Measurements from ENCODE around the gene NUMA1.

The NUMA1 gene

GRCh38 chr11:72012897-72013721 is 67.2 kb downstream of the NUMA1 start:
- no peak for DNase-seq

- DNase-seq, result no peak
Measured at GRCh38 chr11:72012091-72012630, 68.2 kb downstream of the NUMA1 start.

- DNase-seq, result no peak
Measured at GRCh38 chr11:72010529-72011233, 69.7 kb downstream of the NUMA1 start.

GRCh38 chr11:72009156-72009555 is 71.2 kb downstream of the NUMA1 start:
- no peak for DNase-seq

- DNase-seq, result no peak
Measured at GRCh38 chr11:72008728-72009127, 71.6 kb downstream of the NUMA1 start.

- DNase-seq, result no peak
Measured at GRCh38 chr11:72007587-72007986, 72.8 kb downstream of the NUMA1 start.

- no peak for DNase-seq
Measured at GRCh38 chr11:72007089-72007476, 73.3 kb downstream of the NUMA1 start.

- DNase-seq, result no peak
Measured at GRCh38 chr11:72006309-72007088, 73.8 kb downstream of the NUMA1 start.

- no peak for DNase-seq
Measured at GRCh38 chr11:72005347-72006260, 74.7 kb downstream of the NUMA1 start.

GRCh38 chr11:72004515-72005346 is 75.6 kb downstream of the NUMA1 start:
- no peak for DNase-seq

- DNase-seq, result no peak
Measured at GRCh38 chr11:72003776-72004171, 76.6 kb downstream of the NUMA1 start.

- DNase-seq, result no peak
Measured at GRCh38 chr11:72002841-72003775, 77.2 kb downstream of the NUMA1 start.

GRCh38 chr11:72001834-72002591 is 78.3 kb downstream of the NUMA1 start:
- DNase-seq, result no peak

- no peak for DNase-seq
Measured at GRCh38 chr11:72001285-72001684, 79.1 kb downstream of the NUMA1 start.

- no peak for DNase-seq
Measured at GRCh38 chr11:72000202-72000867, 80.0 kb downstream of the NUMA1 start.

GRCh38 chr11:71999798-72000197 is 80.5 kb downstream of the NUMA1 start:
- DNase-seq, result no peak

GRCh38 chr11:71999362-71999761 is 81.0 kb downstream of the NUMA1 start:
- DNase-seq, result no peak

- no peak for DNase-seq
Measured at GRCh38 chr11:71998649-71999310, 81.6 kb downstream of the NUMA1 start, which contains the start of gene IL18BP. IL18BP (plus strand) TSS chr11:71998909; CDS start chr11:71999985, 1,076 bp downstream.

Measured in NCI-H2081 treated with DMSO at 0.1 percent for 48 hours (cell line).